ENCODE measurements around the gene PARN. TPM values are rescaled to one million over a fixed set of nuclear protein-coding genes. Genes with fewer than 3 reads are reported as not detected.

PARN gene
- total and polyA plus RNA-seq, 9 of the 15 experiments (the other 6 are each of a cell fraction or from before 2014, with no cell fraction given), result 9.6 to 51.3 (median 40.4) TPM

- TF ChIP-seq, protein P1, sequence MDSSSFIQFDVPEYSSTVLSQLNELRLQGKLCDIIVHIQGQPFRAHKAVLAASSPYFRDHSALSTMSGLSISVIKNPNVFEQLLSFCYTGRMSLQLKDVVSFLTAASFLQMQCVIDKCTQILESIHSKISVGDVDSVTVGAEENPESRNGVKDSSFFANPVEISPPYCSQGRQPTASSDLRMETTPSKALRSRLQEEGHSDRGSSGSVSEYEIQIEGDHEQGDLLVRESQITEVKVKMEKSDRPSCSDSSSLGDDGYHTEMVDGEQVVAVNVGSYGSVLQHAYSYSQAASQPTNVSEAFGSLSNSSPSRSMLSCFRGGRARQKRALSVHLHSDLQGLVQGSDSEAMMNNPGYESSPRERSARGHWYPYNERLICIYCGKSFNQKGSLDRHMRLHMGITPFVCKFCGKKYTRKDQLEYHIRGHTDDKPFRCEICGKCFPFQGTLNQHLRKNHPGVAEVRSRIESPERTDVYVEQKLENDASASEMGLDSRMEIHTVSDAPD (CRISPR knock-in tag; IDR thresholded peaks at IDR 0.05), result no peak
- TF ChIP-seq EP300 (IDR thresholded peaks at IDR 0.05; ENCODE audit: low read length) (peak; percentile 22; the same call in 1 of the 2 replicates), SP1 (CRISPR knock-in tag; IDR thresholded peaks at IDR 0.05) (peak; percentile 71), ETV6 (IDR thresholded peaks at IDR 0.05; ENCODE audit: borderline replicate concordance in 1 of 2, low read depth in 2 of 2, low read length in 1 of 2) (no peak), ETV6 (CRISPR knock-in tag; IDR thresholded peaks at IDR 0.05; ENCODE audit: borderline replicate concordance) (no peak), TCF7 (IDR thresholded peaks at IDR 0.05; ENCODE audit: borderline replicate concordance) (no peak), PRDM10 (IDR thresholded peaks at IDR 0.05; ENCODE audit: partially characterized antibody) (peak; percentile 23), DMBX1 (CRISPR knock-in tag; IDR thresholded peaks at IDR 0.05; ENCODE audit: borderline replicate concordance) (no peak), ESRRA (IDR thresholded peaks at IDR 0.05; ENCODE audit: borderline replicate concordance, low read depth) (peak; percentile 45; the same call in 1 of the 2 replicates), POLR3A (IDR thresholded peaks at IDR 0.05; ENCODE audit: borderline replicate concordance, extremely low read depth, insufficient read depth, insufficient read length) (no peak), MCM7 (IDR thresholded peaks at IDR 0.05) (no peak), ID3 (CRISPR knock-in tag; IDR thresholded peaks at IDR 0.05) (no peak), ID3 (tag; IDR thresholded peaks at IDR 0.05) (no peak), ZC3H4 (CRISPR knock-in tag; IDR thresholded peaks at IDR 0.05; ENCODE audit: borderline replicate concordance) (no peak), ZNF175 (CRISPR knock-in tag; IDR thresholded peaks at IDR 0.05; ENCODE audit: low read depth) (no peak), NR1H2 (CRISPR knock-in tag; IDR thresholded peaks at IDR 0.05) (0 out of 2 replicates have a peak, but pooled peaks have one; percentile 38), E2F5 (CRISPR knock-in tag; IDR thresholded peaks at IDR 0.05) (no peak), HCFC1 (IDR thresholded peaks at IDR 0.05; ENCODE audit: low read depth, low read length) (peak; percentile 60), GTF2B (IDR thresholded peaks at IDR 0.05; ENCODE audit: extremely low read depth, insufficient read length) (peak; percentile 49), ZNF324 (CRISPR knock-in tag; IDR thresholded peaks at IDR 0.05) (no peak), PRMT5 (CRISPR knock-in tag; IDR thresholded peaks at IDR 0.05) (no peak)
These were observed 2.9 kb upstream of the PARN start, which contains the start of gene BFAR (continued) for GRCh38 chr16:14632693-14633569.

Measured in K562 (cell line).